Measurements from ENCODE around the gene IRF2BP2.

The IRF2BP2 gene

DNA sequence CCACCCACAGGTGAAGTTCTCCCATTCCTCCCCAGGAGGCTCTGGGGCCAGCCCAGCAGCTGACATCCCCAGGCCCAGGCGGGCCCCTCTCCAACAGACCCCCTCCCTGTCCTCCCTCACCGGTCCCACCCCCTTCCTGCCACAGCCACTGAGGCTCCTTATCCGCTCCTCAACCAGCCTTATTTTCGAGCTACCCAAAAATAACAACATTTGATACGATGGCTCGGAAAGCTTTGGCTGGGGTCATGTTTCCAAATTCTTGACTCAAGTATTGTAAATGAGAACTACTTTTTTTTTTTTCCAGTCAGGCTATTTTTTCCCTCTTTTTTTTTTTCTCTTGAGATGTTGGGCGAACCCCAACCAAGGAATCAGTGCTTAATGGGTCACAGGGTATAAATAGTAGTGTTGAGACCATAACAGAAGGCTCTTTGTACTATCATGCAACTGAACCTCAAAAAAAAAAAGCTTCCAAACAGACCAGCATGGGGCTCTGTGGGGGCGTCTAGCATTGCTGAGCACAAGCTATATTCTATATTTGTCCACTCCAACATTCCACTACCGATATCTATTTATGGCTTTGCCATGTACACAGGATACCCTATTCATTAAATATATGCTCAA is 27.2 kb downstream of the IRF2BP2 start:
- no peak for DNase-seq

DNA sequence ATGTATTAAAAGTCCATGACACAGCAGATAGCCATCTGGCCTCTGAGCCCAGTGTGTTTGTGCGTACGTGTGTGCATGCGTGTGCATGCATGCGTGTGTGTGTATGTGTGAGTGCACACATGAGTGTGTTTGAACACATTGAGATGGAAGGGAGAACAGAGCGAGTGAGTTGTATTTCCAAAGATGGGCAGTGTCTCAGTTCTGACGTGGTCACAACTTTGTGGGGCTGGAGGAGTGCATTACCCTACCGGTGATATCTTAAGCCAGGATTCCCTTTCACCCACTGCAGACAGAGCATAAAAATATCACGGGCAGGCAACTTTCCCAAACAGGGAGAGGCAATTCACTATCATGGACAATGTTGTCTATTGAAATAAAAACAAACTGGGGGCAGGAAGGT is 27.8 kb downstream of the IRF2BP2 start:
- DNase-seq = no peak

DNA sequence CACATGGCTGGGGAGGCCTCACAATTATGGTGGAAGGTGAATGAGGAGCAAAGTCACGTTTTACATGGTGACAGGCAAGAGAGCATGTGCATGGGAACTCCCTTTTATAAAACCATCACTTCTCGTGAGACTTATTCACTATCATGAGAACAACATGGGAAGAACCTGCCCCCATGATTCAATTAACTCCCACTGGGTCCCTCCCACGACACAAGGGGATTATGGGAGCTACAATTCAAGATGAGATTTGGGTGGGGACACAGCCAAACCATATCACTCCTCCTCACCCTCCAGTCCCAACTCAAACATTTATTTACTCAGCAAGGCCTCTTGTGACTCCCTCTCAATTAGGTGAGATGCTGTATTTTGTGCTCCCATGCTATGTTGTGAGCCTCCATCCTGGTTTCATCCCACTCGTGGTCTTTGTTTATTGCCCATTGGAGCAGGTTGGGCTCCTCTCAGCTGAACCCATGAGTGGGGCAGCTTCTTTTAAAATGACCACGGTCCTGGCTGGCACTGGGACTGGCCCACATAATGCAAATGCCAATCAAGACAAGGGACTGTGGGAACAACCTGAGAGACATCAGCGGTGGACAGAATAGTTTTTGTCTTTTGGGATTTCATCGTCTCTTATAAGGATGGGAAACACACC is 28.8 kb downstream of the IRF2BP2 start:
- no peak for DNase-seq

GRCh38 chr1:234579967-234580366 is 30.0 kb downstream of the IRF2BP2 start:
- no peak for DNase-seq

GRCh38 chr1:234578735-234579134 is 31.2 kb downstream of the IRF2BP2 start:
- no peak for DNase-seq

DNA sequence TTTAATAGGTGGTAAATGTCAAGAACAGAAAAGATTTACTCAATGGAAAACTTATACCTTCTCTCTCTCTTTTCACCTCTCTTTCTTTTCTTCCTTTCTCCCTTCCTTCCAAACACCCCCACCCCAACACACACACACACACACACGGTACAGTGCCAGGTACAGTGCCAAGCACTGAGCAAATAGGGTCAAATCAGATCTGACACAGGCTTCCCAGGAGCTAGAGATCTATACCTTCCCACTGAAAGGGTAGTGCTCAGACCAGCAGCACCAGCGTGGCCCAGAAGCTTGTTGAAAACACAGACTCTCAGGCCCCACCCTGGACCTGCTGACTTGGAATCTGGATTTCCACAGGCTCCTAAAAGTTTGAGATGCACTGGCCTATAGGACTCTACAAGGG is 31.9 kb downstream of the IRF2BP2 start:
- no peak for DNase-seq

DNA sequence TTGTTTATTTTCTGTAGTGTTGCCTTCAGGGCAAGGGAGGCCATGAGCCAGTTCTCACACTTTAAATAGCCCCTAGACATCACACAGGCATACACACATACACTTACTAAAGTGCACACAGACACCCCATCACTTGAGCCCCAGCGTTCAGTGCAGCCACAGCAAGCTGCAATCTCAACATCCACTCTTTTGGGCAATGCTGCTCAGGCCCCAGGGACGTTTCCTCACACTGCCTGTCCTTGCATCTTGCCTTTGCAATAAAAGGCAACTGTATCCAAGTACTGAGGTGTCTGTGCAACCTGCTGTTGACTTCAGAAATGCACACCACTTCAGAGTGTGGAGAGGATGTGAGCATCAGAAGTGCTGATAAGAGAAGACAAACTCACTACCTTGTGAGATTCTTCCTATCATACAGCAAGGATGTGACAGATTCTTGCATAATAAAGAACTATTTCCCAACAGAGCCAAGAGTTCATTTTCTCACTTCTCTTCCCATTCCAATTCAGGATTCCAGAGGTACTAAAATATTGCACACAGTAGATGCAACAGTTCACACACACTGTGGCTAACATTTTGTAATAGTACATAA is 36.2 kb downstream of the IRF2BP2 start:
- DNase-seq = no peak

GRCh38 chr1:234572966-234573365 is 37.0 kb downstream of the IRF2BP2 start:
- DNase-seq = no peak

DNA sequence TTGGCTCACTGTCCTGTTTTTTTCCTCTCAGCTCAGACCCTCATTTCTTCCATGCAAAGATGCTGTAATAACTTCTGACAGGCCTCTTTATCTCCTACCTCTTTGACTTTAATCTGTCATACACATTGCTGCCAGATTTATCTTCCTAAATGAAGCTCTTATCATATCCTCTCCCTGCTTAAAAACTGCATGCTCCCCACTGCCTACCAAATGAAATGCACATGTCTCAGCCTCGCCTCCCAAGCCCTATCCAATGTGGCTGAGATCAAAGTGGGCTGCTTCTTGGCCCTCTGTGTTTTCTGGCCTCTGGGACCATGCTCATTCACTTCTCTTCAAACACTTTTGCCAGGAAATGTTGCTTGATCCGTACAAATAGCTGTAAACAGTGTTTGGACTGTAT is 38.3 kb downstream of the IRF2BP2 start:
- DNase-seq = no peak

- no peak for DNase-seq
Observed at GRCh38 chr1:234570329-234571120, 39.5 kb downstream of the IRF2BP2 start.

- no peak for DNase-seq
Observed at GRCh38 chr1:234568345-234568744, 41.6 kb downstream of the IRF2BP2 start.

- no peak for DNase-seq
Observed at GRCh38 chr1:234565132-234565531, 44.8 kb downstream of the IRF2BP2 start.

DNA sequence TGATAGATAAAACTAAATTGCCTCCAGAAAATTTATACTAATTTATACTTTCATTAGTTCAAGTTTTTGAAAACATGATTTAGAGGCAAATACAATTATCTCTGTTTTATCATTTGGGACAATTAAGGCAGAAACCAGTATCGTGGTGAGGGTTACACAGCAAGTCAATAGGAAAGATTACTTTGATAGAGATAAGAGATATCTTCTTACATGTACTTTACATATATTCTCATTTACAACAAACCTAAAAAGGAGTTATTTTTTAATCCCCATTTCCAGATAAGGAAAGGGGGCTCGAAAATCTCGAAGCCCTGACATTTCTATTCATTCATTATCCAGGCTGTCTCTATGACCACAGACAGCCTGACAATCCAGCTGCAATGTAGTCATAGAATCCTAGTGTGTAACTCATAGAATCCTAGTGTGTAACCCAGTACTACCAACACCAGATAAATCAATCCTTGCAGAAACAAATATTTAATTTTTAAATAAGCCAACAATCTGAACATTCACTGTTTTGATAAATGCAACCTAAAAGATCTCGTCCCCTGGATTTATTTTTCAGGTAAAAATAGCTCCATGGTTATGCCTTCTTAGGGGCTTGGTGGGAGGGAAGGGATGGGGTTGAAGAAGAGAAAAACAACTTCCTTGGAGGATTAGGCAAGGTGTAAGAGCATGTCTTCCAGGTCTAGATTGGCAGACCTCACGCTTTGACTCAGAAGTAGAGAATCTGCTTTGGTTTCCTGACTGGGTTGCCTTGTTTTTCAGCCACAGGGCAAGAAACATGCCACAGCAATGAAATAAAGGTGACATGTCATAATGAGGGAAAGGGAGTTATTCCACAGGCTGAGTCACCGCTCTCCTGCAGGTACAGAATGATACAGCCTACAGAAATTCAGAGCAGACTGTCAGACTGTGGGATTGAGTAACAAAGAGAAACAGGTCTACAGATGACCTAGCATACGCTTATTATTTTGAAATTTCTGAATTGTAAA is 45.6 kb downstream of the IRF2BP2 start:
- DNase-seq = no peak

- DNase-seq = no peak
Observed at GRCh38 chr1:234562334-234562733, 47.6 kb downstream of the IRF2BP2 start.

DNA sequence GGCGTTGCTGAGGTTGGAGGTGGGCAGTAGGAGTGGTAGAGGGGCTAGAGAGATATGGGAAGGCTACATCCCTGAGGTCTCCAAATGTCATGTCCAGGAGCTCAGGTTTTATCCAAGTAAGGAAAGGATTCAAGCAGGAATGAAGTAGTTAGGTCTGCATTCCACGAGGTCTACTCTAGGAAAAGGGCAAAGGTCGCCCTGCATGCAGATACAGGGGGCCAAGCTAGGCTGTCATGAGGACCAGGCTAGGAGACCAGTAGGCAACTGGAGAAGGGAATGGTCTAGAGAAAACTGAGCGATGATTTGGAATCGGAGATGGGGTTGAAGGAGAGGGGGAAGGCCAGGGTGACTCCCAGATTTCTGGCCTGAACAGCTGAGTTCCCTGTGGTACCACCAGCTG is 48.7 kb downstream of the IRF2BP2 start:
- no peak for DNase-seq

DNA sequence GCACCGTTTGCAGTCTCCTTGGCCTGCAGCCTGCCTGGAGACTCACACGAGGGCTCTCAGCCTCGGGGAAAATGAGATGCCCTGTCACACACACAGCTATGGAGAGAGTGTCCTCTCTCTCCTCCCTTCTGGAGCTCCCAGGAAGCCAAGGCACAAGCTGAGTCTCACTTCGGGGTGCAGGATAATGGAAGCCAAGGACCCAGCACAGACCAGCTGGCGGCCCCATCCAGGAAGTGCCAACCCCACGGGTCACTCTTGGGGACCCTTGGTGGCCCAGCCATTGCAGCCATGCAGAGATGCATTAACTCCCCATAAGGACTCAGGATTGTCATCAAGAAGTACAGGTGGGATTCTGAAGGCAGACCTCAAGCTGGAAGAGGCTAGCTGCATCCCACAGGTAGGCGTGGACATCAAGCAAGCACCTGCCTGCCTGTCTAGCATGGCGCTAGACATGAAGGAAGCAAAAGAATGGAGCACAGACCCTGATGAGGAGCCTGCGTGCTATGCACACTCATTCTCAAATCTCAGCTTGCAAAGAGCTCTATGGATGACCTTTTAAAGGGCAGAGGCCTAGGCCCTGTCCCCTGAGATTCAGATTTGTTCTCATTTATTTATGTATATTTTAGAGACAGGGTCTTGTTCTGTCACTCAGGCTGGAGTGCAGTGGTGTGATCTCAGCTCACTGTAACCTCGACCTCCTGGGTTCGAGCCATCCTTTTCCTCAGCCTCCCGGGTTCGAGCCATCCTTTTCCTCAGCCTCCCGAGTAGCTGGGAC is 49.9 kb downstream of the IRF2BP2 start:
- DNase-seq = no peak

DNA sequence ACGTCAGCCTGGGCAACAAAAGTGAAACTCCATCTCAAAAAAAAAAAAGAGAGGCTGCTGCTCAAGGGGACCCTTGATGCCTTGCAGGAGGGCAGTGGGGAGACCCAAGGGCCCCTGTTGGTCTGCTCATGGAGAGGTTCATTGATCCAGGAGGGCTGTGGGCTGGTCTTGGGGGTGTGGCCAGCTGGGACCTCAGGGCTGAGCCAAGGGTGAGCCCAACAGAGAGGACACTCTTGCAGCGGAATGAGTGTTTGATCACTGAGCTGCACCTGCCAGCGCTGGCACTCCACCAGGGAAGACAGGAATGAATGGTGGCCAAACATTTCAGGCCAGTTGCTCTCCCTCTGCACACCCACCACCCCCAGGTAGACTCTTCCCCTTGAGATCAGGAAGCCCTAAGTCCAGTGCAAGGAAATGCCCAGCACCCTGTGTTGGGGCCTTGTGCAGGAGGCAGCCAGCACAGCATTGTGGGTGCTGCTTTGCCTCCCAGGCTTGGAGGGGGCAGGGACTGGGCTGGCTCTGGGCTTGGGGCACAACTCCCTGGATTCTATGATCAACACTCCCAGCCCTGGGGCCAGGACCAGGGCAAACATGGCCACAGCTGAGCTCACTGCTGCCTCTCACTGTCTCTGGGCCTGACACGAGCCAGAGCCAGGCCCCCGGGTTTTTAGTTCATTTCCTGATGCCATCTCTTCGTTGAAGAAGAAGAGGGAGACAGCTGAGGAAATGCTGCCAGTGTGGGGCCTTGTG is 50.7 kb downstream of the IRF2BP2 start:
- DNase-seq = no peak

- no peak for DNase-seq
Observed at GRCh38 chr1:234558330-234558836, 51.6 kb downstream of the IRF2BP2 start.

- DNase-seq = no peak
Observed at GRCh38 chr1:234556245-234556943, 53.6 kb downstream of the IRF2BP2 start.

GRCh38 chr1:234555390-234556024 is 54.5 kb downstream of the IRF2BP2 start:
- no peak for DNase-seq
